ENCODE measurements around the gene CRHBP.

DNA sequence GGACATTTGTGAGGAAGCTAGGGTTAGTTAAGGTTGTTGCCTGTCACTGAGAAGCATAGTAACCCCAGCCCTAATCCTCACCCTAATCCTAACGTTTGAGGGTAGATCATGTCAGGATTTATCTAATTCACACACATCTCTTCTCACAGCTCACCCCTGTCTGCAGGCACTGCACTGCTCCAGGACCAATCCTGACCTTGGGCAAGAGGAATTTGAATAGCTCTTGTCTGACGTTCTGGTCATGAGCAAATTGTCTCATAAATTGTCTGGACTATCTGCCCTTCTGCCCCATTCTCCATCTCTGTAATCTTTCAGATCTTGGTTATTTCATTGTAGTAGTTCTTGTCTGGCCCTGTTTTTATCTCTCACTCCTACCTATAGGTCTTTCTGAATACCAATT, 18.7 kb downstream of the CRHBP start:
- TF ChIP-seq EZH2 (IDR thresholded peaks at IDR 0.05; ENCODE audit: borderline replicate concordance, low read depth, low read length, severe bottlenecking) (no peak), POLR2AphosphoS5 (IDR thresholded peaks at IDR 0.05; ENCODE audit: insufficient read depth, low read depth, low read length) (no peak), MYC (IDR thresholded peaks at IDR 0.05; ENCODE audit: low read depth, low read length) (no peak), GATA2 (IDR thresholded peaks at IDR 0.05; ENCODE audit: insufficient read depth, insufficient read length, low read depth, low read length) (no peak), POLR2A (IDR thresholded peaks at IDR 0.05; ENCODE audit: low read depth, low read length) (no peak), JUN (IDR thresholded peaks at IDR 0.05; ENCODE audit: borderline replicate concordance, insufficient read depth, insufficient read length, low read depth) (no peak), FOS (IDR thresholded peaks at IDR 0.05; ENCODE audit: borderline replicate concordance, insufficient read depth, low read length) (no peak)
- TF ChIP-seq, protein P1, sequence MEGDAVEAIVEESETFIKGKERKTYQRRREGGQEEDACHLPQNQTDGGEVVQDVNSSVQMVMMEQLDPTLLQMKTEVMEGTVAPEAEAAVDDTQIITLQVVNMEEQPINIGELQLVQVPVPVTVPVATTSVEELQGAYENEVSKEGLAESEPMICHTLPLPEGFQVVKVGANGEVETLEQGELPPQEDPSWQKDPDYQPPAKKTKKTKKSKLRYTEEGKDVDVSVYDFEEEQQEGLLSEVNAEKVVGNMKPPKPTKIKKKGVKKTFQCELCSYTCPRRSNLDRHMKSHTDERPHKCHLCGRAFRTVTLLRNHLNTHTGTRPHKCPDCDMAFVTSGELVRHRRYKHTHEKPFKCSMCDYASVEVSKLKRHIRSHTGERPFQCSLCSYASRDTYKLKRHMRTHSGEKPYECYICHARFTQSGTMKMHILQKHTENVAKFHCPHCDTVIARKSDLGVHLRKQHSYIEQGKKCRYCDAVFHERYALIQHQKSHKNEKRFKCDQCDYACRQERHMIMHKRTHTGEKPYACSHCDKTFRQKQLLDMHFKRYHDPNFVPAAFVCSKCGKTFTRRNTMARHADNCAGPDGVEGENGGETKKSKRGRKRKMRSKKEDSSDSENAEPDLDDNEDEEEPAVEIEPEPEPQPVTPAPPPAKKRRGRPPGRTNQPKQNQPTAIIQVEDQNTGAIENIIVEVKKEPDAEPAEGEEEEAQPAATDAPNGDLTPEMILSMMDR (IDR thresholded peaks at IDR 0.05; ENCODE audit: extremely low read depth in 1 of 2, insufficient read depth in 1 of 2, low read depth in 1 of 2, low read length in 2 of 2) = no peak
- TF ChIP-seq, protein P2, sequence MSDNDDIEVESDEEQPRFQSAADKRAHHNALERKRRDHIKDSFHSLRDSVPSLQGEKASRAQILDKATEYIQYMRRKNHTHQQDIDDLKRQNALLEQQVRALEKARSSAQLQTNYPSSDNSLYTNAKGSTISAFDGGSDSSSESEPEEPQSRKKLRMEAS (IDR thresholded peaks at IDR 0.05; ENCODE audit: insufficient read depth, insufficient read length) = no peak
